Activated CD4-positive, alpha-beta T cell treated with anti-CD3 and anti-CD28 coated beads, Interleukin-2, Interleukin-6, amounts not matched to agents 100 ng/mL and 50 ng/mL, durations not matched to agents 16 hours and 8 hours (primary cell): ENCODE data around the gene HNRNPK.

Experiments used
- DNase-seq: peaks from one replicate; pipeline ENCODE4 v3.0.0-alpha.2; 2020

Gene HNRNPK

GRCh38 chr9:83979812-83980394 lies at the start of gene HNRNPK:
TSS of gene HNRNPK (minus strand) at chr9:83980215. CDS start at chr9:83978252, 1,963 bp downstream.
- peak; percentile 99 for DNase-seq

GRCh38 chr9:84027201-84027600 lies 47.2 kb upstream of the HNRNPK start:
- DNase-seq = no peak

GRCh38 chr9:84024041-84024575 lies 44.1 kb upstream of the HNRNPK start:
- no peak for DNase-seq

- no peak for DNase-seq
Observed at GRCh38 chr9:84007662-84008061, 27.6 kb upstream of the HNRNPK start.

GRCh38 chr9:84003246-84003645 lies 23.2 kb upstream of the HNRNPK start:
- DNase-seq = no peak

- DNase-seq = no peak
Observed at GRCh38 chr9:84002344-84002743, 22.3 kb upstream of the HNRNPK start.

GRCh38 chr9:84001621-84002020 lies 21.6 kb upstream of the HNRNPK start:
- no peak for DNase-seq

- no peak for DNase-seq
Observed at GRCh38 chr9:84000186-84000585, 20.2 kb upstream of the HNRNPK start.

- DNase-seq = no peak
Observed at GRCh38 chr9:83999141-83999918, 19.3 kb upstream of the HNRNPK start.

- no peak for DNase-seq
Observed at GRCh38 chr9:83996126-83996525, 16.1 kb upstream of the HNRNPK start.

- DNase-seq = no peak
Observed at GRCh38 chr9:83992901-83993300, 12.9 kb upstream of the HNRNPK start.

GRCh38 chr9:83992407-83992806 lies 12.4 kb upstream of the HNRNPK start:
- no peak for DNase-seq

- no peak for DNase-seq
Observed at GRCh38 chr9:83991355-83991754, 11.3 kb upstream of the HNRNPK start.

GRCh38 chr9:83988411-83988810 lies 8.4 kb upstream of the HNRNPK start:
- no peak for DNase-seq

GRCh38 chr9:83987402-83987791 lies 7.4 kb upstream of the HNRNPK start:
- DNase-seq = no peak

GRCh38 chr9:83986765-83987401 lies 6.9 kb upstream of the HNRNPK start:
- DNase-seq = no peak

- DNase-seq = no peak
Observed at GRCh38 chr9:83986195-83986594, 6.2 kb upstream of the HNRNPK start.

GRCh38 chr9:83981126-83981871 lies 1.3 kb upstream of the HNRNPK start:
- peak; percentile 55 for DNase-seq

- peak; percentile 100 for DNase-seq
Observed at GRCh38 chr9:83980395-83981125, 545 bp upstream of the HNRNPK start, which contains the start of gene RMI1. TSS of gene RMI1 (plus strand) at chr9:83980805. CDS start at chr9:84000987, 20,182 bp downstream.

GRCh38 chr9:83978992-83979811 lies 813 bp downstream of the HNRNPK start:
- peak; percentile 93 for DNase-seq

- DNase-seq = no peak
Observed at GRCh38 chr9:83977196-83977595, 2.8 kb downstream of the HNRNPK start.
